Glutamatergic neuron (in vitro differentiated cells): ENCODE data around the gene GATA2. TPM values are rescaled to one million over a fixed set of nuclear protein-coding genes. Genes with fewer than 3 reads are reported as not detected.
A peak's percentile ranks its signal among the peaks of the same experiment; 100 is the strongest.

Experiments used
- DNase-seq: peaks from one replicate; pipeline ENCODE4 v3.0.0; 2022
- H3K27ac Mint-ChIP-seq: one replicate; pipeline ENCODE4 v1.8.0; 2020; ENCODE audit warnings: mild to moderate bottlenecking, mixed read lengths, inconsistent platforms; ENCODE audit not compliant: unreplicated experiment
- H3K27me3 Mint-ChIP-seq: one replicate; pipeline ENCODE4 v1.8.0; 2020; ENCODE audit warnings: mild to moderate bottlenecking, moderate library complexity, mixed read lengths, inconsistent platforms; ENCODE audit not compliant: unreplicated experiment
- H3K36me3 Mint-ChIP-seq: one replicate; pipeline ENCODE4 v1.8.0; 2020; ENCODE audit warnings: mild to moderate bottlenecking, mixed read lengths, inconsistent platforms; ENCODE audit not compliant: unreplicated experiment
- H3K4me1 Mint-ChIP-seq: one replicate; pipeline ENCODE4 v1.8.0; 2020; ENCODE audit warnings: mild to moderate bottlenecking, low read depth, mixed read lengths, inconsistent platforms; ENCODE audit not compliant: unreplicated experiment
- H3K4me3 Mint-ChIP-seq: one replicate; pipeline ENCODE4 v1.8.0; 2020; ENCODE audit warnings: mild to moderate bottlenecking, mixed read lengths, inconsistent platforms; ENCODE audit not compliant: unreplicated experiment
- H3K9me3 Mint-ChIP-seq: one replicate; pipeline ENCODE4 v1.8.0; 2020; ENCODE audit warnings: mild to moderate bottlenecking, moderate library complexity, mixed read lengths, inconsistent platforms; ENCODE audit not compliant: unreplicated experiment
- CTCF ChIP-seq: fragments of 200-600 bp; sonication (generic); IDR thresholded peaks from one replicate; pipeline ENCODE4 v1.5.0; 2021; ENCODE audit not compliant: partially characterized antibody, unreplicated experiment
- total RNA-seq: library from RNA; stranded (reverse); fragmentation: NEBNext Ultra II Directional; extraction: Animal tissue kit (Norgen Biotek cat#: 25700); gene quantifications from one replicate; pipeline ENCODE4 v1.2.1, GENCODE V29; 2021; ENCODE audit not compliant: unreplicated experiment

GATA2 gene
- total RNA-seq, 1 donor from 2014 or later = 3.6 TPM

GRCh38 chr3:128431803-128432300, 61.1 kb downstream of the GATA2 start:
- peaks cover 18% of the 10 kb centered on the region for H3K4me1 Mint-ChIP-seq
- peaks cover 15% of the 10 kb centered on the region for H3K9me3 Mint-ChIP-seq
- peak overlapping the region; percentile 0 for H3K27ac Mint-ChIP-seq
- peaks cover 17% of the 10 kb centered on the region for H3K27me3 Mint-ChIP-seq
- H3K4me3 Mint-ChIP-seq = peak overlapping the region; percentile 81
- TF ChIP-seq CTCF = no peak
- no peak for DNase-seq
- H3K36me3 Mint-ChIP-seq = no peaks in the 10 kb centered on the region

- Mint-ChIP-seq H3K9me3 (peaks cover 13% of the 10 kb centered on the region), H3K27me3 (peaks cover 9% of the 10 kb centered on the region), H3K4me3 (no peak overlapping the region), H3K36me3 (no peaks in the 10 kb centered on the region), H3K27ac (no peak overlapping the region), H3K4me1 (peaks cover 16% of the 10 kb centered on the region)
- peak; percentile 18 for DNase-seq
- TF ChIP-seq CTCF = no peak
These were observed 62.3 kb downstream of the GATA2 start for GRCh38 chr3:128430731-128431130.

- H3K9me3 Mint-ChIP-seq = peaks cover 13% of the 10 kb centered on the region
- H3K27ac Mint-ChIP-seq = no peak overlapping the region
- no peaks in the 10 kb centered on the region for H3K36me3 Mint-ChIP-seq
- no peak overlapping the region for H3K4me3 Mint-ChIP-seq
- peak; percentile 21 for DNase-seq
- TF ChIP-seq CTCF = no peak
- H3K4me1 Mint-ChIP-seq = peaks cover 16% of the 10 kb centered on the region
- peaks cover 9% of the 10 kb centered on the region for H3K27me3 Mint-ChIP-seq
These were observed 62.7 kb downstream of the GATA2 start for GRCh38 chr3:128430301-128430700.

GRCh38 chr3:128429751-128430150, 63.2 kb downstream of the GATA2 start:
- peaks cover 16% of the 10 kb centered on the region for H3K4me1 Mint-ChIP-seq
- H3K4me3 Mint-ChIP-seq = no peak overlapping the region
- H3K27me3 Mint-ChIP-seq = peaks cover 11% of the 10 kb centered on the region
- TF ChIP-seq CTCF = no peak
- H3K36me3 Mint-ChIP-seq = no peaks in the 10 kb centered on the region
- H3K27ac Mint-ChIP-seq = no peak overlapping the region
- peak; percentile 10 for DNase-seq
- H3K9me3 Mint-ChIP-seq = peaks cover 15% of the 10 kb centered on the region

Other genes with a start within 250 kb of the GATA2 start
- not detected for gene DNAJB8, start 26.3 kb downstream of the GATA2 start, total RNA-seq
- gene RPN1, start 157.6 kb upstream of the GATA2 start, total RNA-seq = 121 TPM
- 298 TPM for gene RAB7A, start 233.0 kb upstream of the GATA2 start, total RNA-seq